ENCODE data around the gene KRT31. TPM values are rescaled to one million over a fixed set of nuclear protein-coding genes. Genes with fewer than 3 reads are reported as not detected.

The KRT31 gene
- total and polyA plus RNA-seq, 2 donors (not counting 1 experiment from before 2014, with no cell fraction given) = not detected

DNA sequence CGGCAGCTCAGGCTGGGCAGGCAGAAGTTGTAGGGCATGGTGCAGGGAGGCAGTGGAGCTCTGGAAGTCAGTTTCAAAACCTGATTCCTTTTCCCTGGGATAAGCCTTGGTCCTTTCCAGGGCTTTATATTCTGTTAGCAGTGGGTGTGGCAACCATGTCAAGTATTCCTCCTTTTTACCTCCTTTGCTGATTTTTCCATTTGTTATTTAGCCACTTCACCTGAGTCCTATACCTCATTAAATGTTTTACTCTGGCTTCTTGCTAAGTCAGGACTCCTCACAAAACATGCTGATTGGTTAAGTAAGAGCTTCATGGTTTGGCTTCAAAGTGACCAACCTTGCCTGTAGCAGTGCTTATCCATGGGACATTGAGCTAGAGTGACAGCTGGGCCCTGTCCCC lies 27.7 kb downstream of the KRT31 start, which contains the start of gene KRT33B:
Gene KRT33B, minus strand, starts transcription at position 101 of the 400 bp plus-strand sequence. Its CDS starts 63 bp downstream, at position 38.
- DNase-seq = no peak
- Histone ChIP-seq H3K4me2 (replicated peaks; ENCODE audit: low read depth, low read length, poor library complexity, severe bottlenecking) (no peak within 1 kb of the TSS), H3K36me3 (replicated peaks in 1 of 2; ENCODE audit: control extremely low read depth in 1 of 2, control insufficient read depth in 1 of 2, extremely low read depth in 1 of 2, insufficient read depth in 2 of 2, low read length in 1 of 2) (no peaks in the 10 kb centered on the region), H3K4me1 (ENCODE audit: control insufficient read depth in 2 of 2, insufficient read depth in 2 of 2, low read length in 2 of 2) (no peaks in the 10 kb centered on the region), H2AFZ (ENCODE audit: insufficient read depth, low read depth, low read length, poor library complexity, severe bottlenecking) (no peak within 1 kb of the TSS), H3K9me3 (ENCODE audit: control extremely low read depth in 1 of 3, control insufficient read depth in 2 of 3, insufficient read depth in 1 of 3, low read length in 2 of 3) (no peaks in the 10 kb centered on the region), H3K79me2 (ENCODE audit: control insufficient read depth, insufficient read depth, low read length) (no peaks in the 10 kb centered on the region), H3K27me3 (replicated peaks in 1 of 4; ENCODE audit: control extremely low read depth in 1 of 4, control insufficient read depth in 3 of 4, insufficient read depth in 4 of 4, low read length in 3 of 4) (peaks cover 0 to 10% (median 2%) of the 10 kb centered on the region in 4 experiments), H3K4me3 (ENCODE audit: control extremely low read depth in 1 of 5, extremely low read depth in 1 of 5, insufficient read depth in 1 of 5, low read depth in 2 of 5, low read length in 4 of 5) (no peak within 1 kb of the TSS), H3K9ac (ENCODE audit: low read length) (no peak within 1 kb of the TSS), H3K27ac (ENCODE audit: low read length in 2 of 2) (no peak within 1 kb of the TSS), H4K20me1 (ENCODE audit: control insufficient read depth, insufficient read depth, low read length, poor library complexity, severe bottlenecking) (no peaks in the 10 kb centered on the region)
- Mint-ChIP-seq H3K27ac (no peak within 1 kb of the TSS), H3K4me1 (no peaks in the 10 kb centered on the region), H3K9me3 (ENCODE audit: insufficient read depth) (no peaks in the 10 kb centered on the region), H3K4me3 (no peak within 1 kb of the TSS), H3K27me3 (peaks cover 29% of the 10 kb centered on the region)
- intact Hi-C loops (cut with micrococcal nuclease) = no loop called here
- POLR2A ChIA-PET = no interaction called here
- ATAC-seq (ENCODE audit: low read depth) = no peak
- CTCF ChIA-PET = no interaction called here
- WGBS (ENCODE audit: insufficient coverage) = 100% methylated on average over 1 of the region's 1 CpG
- TF ChIP-seq EZH2 (IDR thresholded peaks at IDR 0.05; ENCODE audit: borderline replicate concordance, insufficient read depth, low read depth, low read length, poor library complexity, severe bottlenecking) = no peak
- TF ChIP-seq, protein P1, sequence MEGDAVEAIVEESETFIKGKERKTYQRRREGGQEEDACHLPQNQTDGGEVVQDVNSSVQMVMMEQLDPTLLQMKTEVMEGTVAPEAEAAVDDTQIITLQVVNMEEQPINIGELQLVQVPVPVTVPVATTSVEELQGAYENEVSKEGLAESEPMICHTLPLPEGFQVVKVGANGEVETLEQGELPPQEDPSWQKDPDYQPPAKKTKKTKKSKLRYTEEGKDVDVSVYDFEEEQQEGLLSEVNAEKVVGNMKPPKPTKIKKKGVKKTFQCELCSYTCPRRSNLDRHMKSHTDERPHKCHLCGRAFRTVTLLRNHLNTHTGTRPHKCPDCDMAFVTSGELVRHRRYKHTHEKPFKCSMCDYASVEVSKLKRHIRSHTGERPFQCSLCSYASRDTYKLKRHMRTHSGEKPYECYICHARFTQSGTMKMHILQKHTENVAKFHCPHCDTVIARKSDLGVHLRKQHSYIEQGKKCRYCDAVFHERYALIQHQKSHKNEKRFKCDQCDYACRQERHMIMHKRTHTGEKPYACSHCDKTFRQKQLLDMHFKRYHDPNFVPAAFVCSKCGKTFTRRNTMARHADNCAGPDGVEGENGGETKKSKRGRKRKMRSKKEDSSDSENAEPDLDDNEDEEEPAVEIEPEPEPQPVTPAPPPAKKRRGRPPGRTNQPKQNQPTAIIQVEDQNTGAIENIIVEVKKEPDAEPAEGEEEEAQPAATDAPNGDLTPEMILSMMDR (IDR thresholded peaks at IDR 0.05) = no peak

DNA sequence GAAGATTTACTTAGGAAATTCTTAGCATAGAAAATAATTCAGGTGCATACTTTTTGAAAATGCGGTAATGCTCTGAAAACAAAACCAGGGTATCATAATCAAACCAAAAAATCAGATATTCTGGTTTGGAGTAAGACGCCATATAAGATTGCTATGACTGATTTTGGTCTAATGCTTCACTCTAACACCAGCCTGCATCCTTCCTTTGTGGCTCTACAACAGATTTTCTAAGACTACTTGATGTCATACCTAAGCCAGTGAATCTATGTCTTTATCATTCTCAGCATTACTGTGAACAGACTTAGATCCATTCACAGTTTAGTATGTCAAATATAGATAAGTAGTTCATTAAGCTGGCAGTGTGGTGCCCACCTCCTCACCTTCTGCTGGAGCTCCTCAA lies 28.4 kb downstream of the KRT31 start:
- Histone ChIP-seq H3K27me3 (replicated peaks in 1 of 4; ENCODE audit: control extremely low read depth in 1 of 4, control insufficient read depth in 3 of 4, insufficient read depth in 4 of 4, low read length in 3 of 4) (peaks cover 0 to 6% (median 2%) of the 10 kb centered on the region in 4 experiments), H3K4me2 (replicated peaks; ENCODE audit: low read depth, low read length, poor library complexity, severe bottlenecking) (no peak overlapping the region), H2AFZ (ENCODE audit: insufficient read depth, low read depth, low read length, poor library complexity, severe bottlenecking) (no peak overlapping the region), H4K20me1 (ENCODE audit: control insufficient read depth, insufficient read depth, low read length, poor library complexity, severe bottlenecking) (no peaks in the 10 kb centered on the region), H3K27ac (ENCODE audit: low read length in 2 of 2) (no peak overlapping the region), H3K9me3 (ENCODE audit: control extremely low read depth in 1 of 3, control insufficient read depth in 2 of 3, insufficient read depth in 1 of 3, low read length in 2 of 3) (no peaks in the 10 kb centered on the region), H3K4me3 (ENCODE audit: control extremely low read depth in 1 of 5, extremely low read depth in 1 of 5, insufficient read depth in 1 of 5, low read depth in 2 of 5, low read length in 4 of 5) (no peak overlapping the region), H3K4me1 (ENCODE audit: control insufficient read depth in 2 of 2, insufficient read depth in 2 of 2, low read length in 2 of 2) (no peaks in the 10 kb centered on the region), H3K79me2 (ENCODE audit: control insufficient read depth, insufficient read depth, low read length) (no peaks in the 10 kb centered on the region), H3K9ac (ENCODE audit: low read length) (no peak overlapping the region), H3K36me3 (replicated peaks in 1 of 2; ENCODE audit: control extremely low read depth in 1 of 2, control insufficient read depth in 1 of 2, extremely low read depth in 1 of 2, insufficient read depth in 2 of 2, low read length in 1 of 2) (no peaks in the 10 kb centered on the region)
- Mint-ChIP-seq H3K4me3 (no peak overlapping the region), H3K4me1 (no peaks in the 10 kb centered on the region), H3K9me3 (ENCODE audit: insufficient read depth) (no peaks in the 10 kb centered on the region), H3K27me3 (peaks cover 23% of the 10 kb centered on the region), H3K27ac (no peak overlapping the region)
- CTCF ChIA-PET = no interaction called here
- POLR2A ChIA-PET = no interaction called here
- intact Hi-C loops (cut with micrococcal nuclease) = no loop called here
- ATAC-seq (ENCODE audit: low read depth) (no peak), DNase-seq (no peak)
- TF ChIP-seq, protein P1 (IDR thresholded peaks at IDR 0.05) = no peak
- TF ChIP-seq EZH2 (IDR thresholded peaks at IDR 0.05; ENCODE audit: borderline replicate concordance, insufficient read depth, low read depth, low read length, poor library complexity, severe bottlenecking) = no peak
- no CpG with 5 or more reads among the region's 2 CpGs for WGBS (ENCODE audit: insufficient coverage)

Data from B cell (primary cell).